Caco-2 (cell line): ENCODE results near the gene LY6G5C. TPM values are rescaled to one million over a fixed set of nuclear protein-coding genes. Genes with fewer than 3 reads are reported as not detected.

Experiments
- BruUV-seq: library from RNA; stranded (reverse); fragments of 400-500 nt; replicated peaks from 2 replicates; lab custom pipeline; 2021; lab: Mats Ljungman, UMichigan
- CTCF ChIA-PET: fragments of 300-600 bp; sonication (Branson Sonifier 250); formaldehyde crosslinking; loops from one replicate; lab custom pipeline; 2022; ENCODE audit warnings: antibody characterized with exemption; lab: Charles Lee
- POLR2A ChIA-PET: fragments of 300-600 bp; sonication (Branson Sonifier 250); formaldehyde crosslinking; loops from one replicate; lab custom pipeline; 2022; ENCODE audit warnings: antibody characterized with exemption; lab: Charles Lee
- DNase-seq, 2 experiments: peaks; one replicate each; pipeline versions ENCODE4 v3.0.0 to v3.0.0-alpha.2; 2020 to 2022
- H3K27me3 ChIP-seq: replicated peaks from 2 replicates; pipeline ENCODE4 v1.6.0; 2011; ENCODE audit warnings: low read length; ENCODE audit not compliant: control insufficient read depth, insufficient read depth
- H3K36me3 ChIP-seq: 2 replicates; pipeline ENCODE4 v1.5.1; 2011; ENCODE audit warnings: low read length; ENCODE audit not compliant: control insufficient read depth, insufficient read depth
- H3K4me1 ChIP-seq: fragments of 250-450 bp; sonication (Bioruptor Pico); 2 replicates; pipeline ENCODE4 v1.5.1; 2020; ENCODE audit warnings: mild to moderate bottlenecking
- H3K4me3 ChIP-seq: 2 replicates; pipeline ENCODE4 v1.5.1; 2011; ENCODE audit warnings: low read depth, mild to moderate bottlenecking, control low read depth, low read length
- H3K9me3 ChIP-seq: fragments of 250-450 bp; sonication (Bioruptor Pico); 2 replicates; pipeline ENCODE4 v1.5.1; 2020; ENCODE audit warnings: mild to moderate bottlenecking, moderate library complexity
- H3K27ac Mint-ChIP-seq: one replicate; pipeline ENCODE4 v1.8.0; 2022; ENCODE audit warnings: mixed read lengths; ENCODE audit not compliant: unreplicated experiment
- H3K27me3 Mint-ChIP-seq: one replicate; pipeline ENCODE4 v1.8.0; 2022; ENCODE audit warnings: mixed read lengths; ENCODE audit not compliant: insufficient read depth, unreplicated experiment
- H3K36me3 Mint-ChIP-seq: one replicate; pipeline ENCODE4 v1.8.0; 2022; ENCODE audit warnings: mild to moderate bottlenecking, mixed read lengths; ENCODE audit not compliant: insufficient read depth, unreplicated experiment
- H3K4me1 Mint-ChIP-seq: one replicate; pipeline ENCODE4 v1.8.0; 2022; ENCODE audit warnings: low read depth, mixed read lengths; ENCODE audit not compliant: unreplicated experiment
- H3K4me3 Mint-ChIP-seq: one replicate; pipeline ENCODE4 v1.8.0; 2022; ENCODE audit warnings: mild to moderate bottlenecking, moderate library complexity, mixed read lengths; ENCODE audit not compliant: unreplicated experiment
- H3K9me3 Mint-ChIP-seq: one replicate; pipeline ENCODE4 v1.8.0; 2022; ENCODE audit warnings: mixed read lengths; ENCODE audit not compliant: unreplicated experiment
- CTCF ChIP-seq, 2 experiments: fragments of 200-600 bp in 1 of 2; IDR thresholded peaks; 1 replicate in 1 of 2; 2 replicates in 1 of 2; pipeline versions ENCODE4 v1.5.1 to v1.8.0; 2011 to 2022; ENCODE audit warnings: antibody characterized with exemption in 1 of 2, control low read depth in 1 of 2, inconsistent platforms in 1 of 2, low read depth in 1 of 2, low read length in 1 of 2, mild to moderate bottlenecking in 1 of 2, moderate library complexity in 1 of 2; ENCODE audit not compliant: insufficient read depth in 1 of 2, severe bottlenecking in 1 of 2, unreplicated experiment in 1 of 2
- intact Hi-C: fragments of 100-400 bp; cut with micrococcal nuclease; formaldehyde crosslinking; loops from one replicate; pipeline ENCODE4 v1.10.0; 2022; ENCODE audit not compliant: unreplicated experiment
- total RNA-seq: library from RNA; stranded (reverse); gene quantifications from 2 replicates; pipeline ENCODE4 v1.2.3, GENCODE V29; 2022

LY6G5C gene
- total RNA-seq, 1 experiment from 2014 or later: 2.9 TPM

- ChIA-PET POLR2A (interaction anchor here (0.6 kb wide), 1 partner anchor 131 kb away, joined by 5 read pairs; no protein-coding TSS in a partner anchor), CTCF (no interaction called here)
- Mint-ChIP-seq H3K4me3 (no peak overlapping the region), H3K9me3 (no peaks in the 10 kb centered on the region), H3K27me3 (no peaks in the 10 kb centered on the region), H3K27ac (peak overlapping the region; percentile 38), H3K4me1 (peaks cover 41% of the 10 kb centered on the region), H3K36me3 (no peaks in the 10 kb centered on the region)
- H3K9me3 ChIP-seq: no peaks in the 10 kb centered on the region
- H3K4me3 ChIP-seq: no peak overlapping the region
- H3K36me3 ChIP-seq: no peaks in the 10 kb centered on the region
- BruUV-seq: no TSS peak
- intact Hi-C loops: no loop called here
- peak; percentile 40 to 48 for DNase-seq
- TF ChIP-seq CTCF (IDR thresholded peaks at IDR 0.05; ENCODE audit: insufficient read depth in 1 of 2, low read depth in 1 of 2, low read length in 1 of 2, severe bottlenecking in 1 of 2, unreplicated experiment in 1 of 2): no peak
- no peaks in the 10 kb centered on the region for H3K27me3 ChIP-seq
- peaks cover 39% of the 10 kb centered on the region for H3K4me1 ChIP-seq
These were observed 39.4 kb upstream of the LY6G5C start for GRCh38 chr6:31720196-31720770.

- no peak overlapping the region for H3K4me3 Mint-ChIP-seq
- H3K4me1 Mint-ChIP-seq: peaks cover 47% of the 10 kb centered on the region
- no peaks in the 10 kb centered on the region for H3K27me3 Mint-ChIP-seq
- Histone ChIP-seq H3K9me3 (no peaks in the 10 kb centered on the region), H3K4me3 (no peak overlapping the region), H3K36me3 (no peaks in the 10 kb centered on the region), H3K4me1 (peaks cover 52% of the 10 kb centered on the region), H3K27me3 (no peaks in the 10 kb centered on the region)
- CTCF ChIA-PET: no interaction called here
- no peak for DNase-seq
- no TSS peak for BruUV-seq
- H3K9me3 Mint-ChIP-seq: no peaks in the 10 kb centered on the region
- TF ChIP-seq CTCF (IDR thresholded peaks at IDR 0.05; ENCODE audit: insufficient read depth in 1 of 2, low read depth in 1 of 2, low read length in 1 of 2, severe bottlenecking in 1 of 2, unreplicated experiment in 1 of 2): no peak
- POLR2A ChIA-PET: interaction anchor here (0.5 kb wide), 1 partner anchor 16 kb away, joined by 3 read pairs; the partner anchor contains the start of gene ABHD16A
- H3K27ac Mint-ChIP-seq: peak overlapping the region; percentile 69
- peaks cover 4% of the 10 kb centered on the region for H3K36me3 Mint-ChIP-seq
- intact Hi-C loops: no loop called here
These were observed 38.1 kb upstream of the LY6G5C start for GRCh38 chr6:31719001-31719400.

- BruUV-seq: no TSS peak
- no peaks in the 10 kb centered on the region for H3K36me3 ChIP-seq
- H3K9me3 ChIP-seq: no peaks in the 10 kb centered on the region
- ChIA-PET CTCF (no interaction called here), POLR2A (no interaction called here)
- no peak for TF ChIP-seq CTCF (IDR thresholded peaks at IDR 0.05; ENCODE audit: insufficient read depth in 1 of 2, low read depth in 1 of 2, low read length in 1 of 2, severe bottlenecking in 1 of 2, unreplicated experiment in 1 of 2)
- peak overlapping the region; percentile 69 for H3K27ac Mint-ChIP-seq
- H3K4me1 ChIP-seq: peaks cover 60% of the 10 kb centered on the region
- no peaks in the 10 kb centered on the region for H3K27me3 ChIP-seq
- DNase-seq: peak; percentile 69 to 72
- no peak overlapping the region for H3K4me3 ChIP-seq
- no peaks in the 10 kb centered on the region for H3K27me3 Mint-ChIP-seq
- H3K9me3 Mint-ChIP-seq: no peaks in the 10 kb centered on the region
- peaks cover 55% of the 10 kb centered on the region for H3K4me1 Mint-ChIP-seq
- peak overlapping the region; percentile 2 for H3K4me3 Mint-ChIP-seq
- H3K36me3 Mint-ChIP-seq: peaks cover 5% of the 10 kb centered on the region
- intact Hi-C loops: no loop called here
These were observed 37.4 kb upstream of the LY6G5C start for GRCh38 chr6:31718265-31718664.
